ENCODE measurements around the gene SCFD2.
A peak's percentile ranks its signal among the peaks of the same experiment; 100 is the strongest.
"Not testable (repeated sequence)": the region's sequence is repeated elsewhere in the genome, so short reads cannot be mapped to it uniquely, and the experiment has no call there.

Gene SCFD2

DNA sequence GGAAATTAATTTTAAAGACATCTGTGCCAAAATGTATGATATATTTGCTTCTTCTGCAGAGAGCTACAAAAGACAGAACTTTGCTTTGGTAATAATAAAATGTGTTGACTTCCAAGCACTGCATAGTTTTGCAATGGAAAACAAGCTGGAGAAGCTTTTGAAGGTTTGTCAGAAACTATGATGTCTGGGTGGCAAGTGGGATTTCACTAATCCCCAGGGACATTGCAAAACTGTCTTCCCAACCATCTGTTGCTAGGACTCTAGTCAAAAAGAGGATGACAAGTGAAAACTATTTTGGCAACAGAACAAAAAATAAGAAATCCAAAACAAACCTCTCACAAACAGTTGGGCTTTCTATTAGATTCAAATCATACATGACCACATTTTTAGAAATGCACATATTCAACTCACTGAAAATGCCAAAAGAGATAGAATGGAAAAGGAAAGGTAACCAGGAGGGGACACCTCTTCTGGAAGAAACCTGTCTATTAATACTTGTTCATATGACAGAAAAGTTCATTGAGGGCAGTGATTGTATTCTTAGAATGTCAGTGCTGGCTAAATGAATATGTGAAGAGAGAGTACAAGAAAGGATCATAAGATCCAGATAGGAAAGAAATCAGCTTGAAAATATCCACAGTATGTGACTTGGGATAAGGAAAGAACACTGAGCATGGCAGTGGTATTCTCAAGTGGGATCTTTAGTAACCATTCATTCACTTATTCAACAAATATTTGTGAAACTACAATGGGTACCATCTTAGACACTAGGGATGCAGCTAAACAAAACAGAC is 275.7 kb downstream of the SCFD2 start:
- peak; percentile 6 for DNase-seq

DNA sequence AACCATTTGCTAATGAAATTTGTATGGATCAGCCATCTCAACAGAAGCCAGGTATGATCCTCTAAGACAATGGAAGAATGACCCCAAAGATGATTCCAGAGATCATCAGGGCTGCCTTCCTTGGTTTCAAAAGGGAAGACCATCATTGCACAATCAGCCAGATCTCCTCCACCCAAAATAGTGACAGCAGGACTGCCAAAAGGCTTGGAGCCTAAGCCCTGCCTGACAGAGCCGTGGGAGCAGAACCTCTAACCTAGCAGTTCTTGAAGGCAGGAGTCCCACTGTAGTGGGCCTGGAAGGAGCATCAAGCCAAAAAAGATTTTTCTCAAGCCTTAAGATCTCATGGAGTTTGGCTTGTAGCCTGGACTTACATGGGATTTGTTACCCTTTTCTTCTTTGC is 277.7 kb downstream of the SCFD2 start:
- no peak for DNase-seq

DNA sequence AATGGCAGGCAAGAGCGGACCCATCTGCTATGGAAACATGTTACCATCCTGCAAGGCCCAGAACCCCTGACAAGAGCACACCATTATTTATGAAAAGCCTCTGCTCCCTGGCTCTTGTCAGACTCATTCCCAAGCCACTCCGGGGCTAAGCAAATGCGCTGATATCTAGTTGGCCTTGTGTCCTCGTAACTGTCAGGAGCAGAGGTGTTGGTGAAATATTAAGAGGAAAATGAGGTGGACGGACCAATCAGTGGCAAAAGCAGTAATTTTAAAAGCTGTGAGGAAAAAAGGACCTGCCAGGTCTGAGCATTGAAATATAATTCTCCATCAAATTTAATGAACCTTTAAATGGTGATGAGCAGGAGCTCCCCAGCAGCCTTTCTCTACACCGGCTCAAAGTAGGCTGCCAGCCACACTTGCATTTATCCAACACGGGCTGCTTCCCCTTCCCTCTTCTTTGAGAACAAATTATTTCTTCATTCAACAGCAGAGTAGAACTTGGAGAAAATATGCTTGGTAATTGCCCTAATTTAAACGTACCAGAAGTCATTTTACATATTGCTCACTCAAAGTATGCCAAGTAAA is 289.4 kb downstream of the SCFD2 start:
- DNase-seq: no peak

DNA sequence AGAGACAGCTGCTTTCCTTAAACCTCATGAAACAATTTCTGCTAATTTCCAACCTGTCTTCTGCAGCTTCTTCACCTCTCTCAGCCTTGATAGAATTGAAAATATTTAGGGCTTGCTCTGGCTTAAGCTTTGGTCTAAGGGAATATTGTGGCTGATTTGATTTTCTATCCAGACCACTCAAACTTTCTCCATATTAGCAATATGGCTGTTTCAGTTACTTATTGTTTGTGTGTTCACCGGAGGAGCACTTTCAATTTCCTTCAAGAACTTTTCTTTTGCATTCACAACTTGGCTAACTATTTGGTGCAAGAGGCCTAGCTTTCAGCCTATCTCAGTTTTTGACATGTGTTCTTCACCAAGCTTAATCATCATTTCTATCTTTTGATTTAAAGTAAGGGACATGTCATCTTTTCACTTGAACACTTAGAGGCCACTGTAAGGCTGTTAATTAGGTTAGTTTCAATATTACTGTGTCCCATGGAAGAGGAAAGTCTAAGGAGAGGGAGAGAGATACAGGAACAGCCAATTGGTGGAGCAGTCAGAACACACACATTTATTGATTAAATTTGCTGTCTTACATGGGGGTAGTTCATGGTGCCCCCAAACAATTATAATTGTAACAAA is 290.6 kb downstream of the SCFD2 start:
- DNase-seq: no peak

DNA sequence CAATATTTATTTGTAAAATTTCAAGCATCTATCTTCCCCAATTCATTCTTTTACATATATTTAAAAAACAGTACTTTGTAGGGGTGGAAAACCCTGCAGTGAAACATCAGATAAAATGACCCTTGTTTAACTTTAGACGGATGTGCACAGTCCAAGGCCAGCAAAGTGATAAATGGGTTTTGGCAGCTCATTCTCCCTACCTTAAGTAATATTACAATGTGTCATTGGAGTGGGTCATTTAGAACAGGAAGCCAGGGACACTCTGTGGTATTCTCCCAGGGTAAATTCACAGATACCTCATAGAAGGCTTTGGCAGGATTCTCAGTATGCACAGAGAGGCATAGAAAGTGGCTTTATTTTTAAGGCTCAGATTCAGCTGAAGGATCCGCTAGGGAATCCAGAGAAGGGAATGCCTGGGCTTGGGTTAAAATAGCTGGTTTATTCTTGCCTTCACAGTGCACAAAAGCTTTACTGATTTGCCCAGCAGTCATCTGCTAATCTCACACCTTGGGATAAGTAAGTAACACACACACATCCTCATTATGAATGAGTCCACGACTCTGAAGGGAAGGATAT is 297.0 kb downstream of the SCFD2 start:
- DNase-seq: no peak

DNA sequence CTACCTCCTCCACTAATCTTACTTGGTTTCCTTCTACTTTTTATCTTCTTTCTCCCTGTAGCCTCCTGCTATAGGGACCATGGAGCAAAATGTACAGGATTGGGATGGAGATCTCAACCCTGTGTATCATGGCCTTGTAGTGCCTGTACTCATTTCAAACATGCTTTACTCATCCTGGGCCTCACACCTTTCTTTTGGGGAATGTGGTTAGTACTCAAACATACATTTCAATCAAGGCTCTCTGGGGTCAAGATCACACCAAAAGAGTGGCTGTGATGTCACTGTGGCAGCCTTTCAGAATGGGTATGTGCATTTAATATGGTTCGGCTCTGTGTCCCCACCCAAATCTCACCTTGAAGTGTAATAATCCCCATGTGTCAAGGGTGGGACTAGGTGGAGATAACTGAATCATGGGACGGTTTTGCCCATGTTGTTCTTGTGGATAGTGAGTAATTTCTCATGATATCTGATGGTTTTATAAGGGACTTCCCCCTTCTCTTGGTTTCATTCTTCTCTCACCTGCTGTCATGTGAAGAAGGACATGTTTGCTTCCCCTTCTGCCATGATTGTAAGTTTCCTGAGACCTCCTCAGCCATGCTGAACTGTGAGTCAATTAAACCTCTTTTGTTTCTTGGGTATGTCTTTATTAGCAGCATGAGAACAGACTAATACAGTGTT is 298.6 kb downstream of the SCFD2 start:
- DNase-seq: no peak

DNA sequence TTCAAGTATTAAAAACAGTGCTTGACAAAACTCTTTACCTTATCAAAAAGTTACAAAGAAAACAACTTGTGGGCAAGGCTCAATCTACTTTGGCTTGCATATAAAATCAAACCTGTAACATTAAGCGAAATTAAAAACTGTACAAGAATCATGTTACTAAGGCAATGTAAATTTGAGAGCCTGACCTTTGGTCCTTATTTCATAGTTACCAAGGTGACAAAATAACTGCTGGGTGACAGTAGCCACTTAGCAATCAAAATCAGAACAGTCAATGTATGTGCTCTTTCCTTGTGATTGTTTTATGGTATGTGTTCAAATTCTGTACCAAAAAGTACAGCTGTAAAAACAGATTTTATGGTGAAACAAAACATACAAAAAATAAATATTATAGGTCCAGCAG is 299.7 kb downstream of the SCFD2 start:
- no peak for DNase-seq

DNA sequence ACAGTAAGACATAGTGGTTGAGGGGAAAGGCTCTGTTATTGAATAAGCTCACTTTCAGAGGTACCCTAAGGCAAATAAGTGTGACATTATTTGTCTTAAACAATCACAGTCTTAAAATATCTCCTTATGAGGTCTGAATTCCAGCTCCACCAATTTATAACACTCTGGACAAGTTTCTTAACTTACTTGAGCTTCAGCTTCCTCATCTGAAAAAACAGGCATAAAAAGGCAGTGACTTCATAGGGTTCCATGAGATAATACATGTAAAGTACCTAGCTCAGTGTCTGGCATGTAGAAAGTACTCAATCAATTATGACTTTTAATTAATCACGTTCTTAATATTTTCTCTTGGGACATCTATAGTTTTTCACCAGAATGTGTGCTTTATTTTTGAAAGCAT is 301.3 kb downstream of the SCFD2 start:
- DNase-seq: no peak

DNA sequence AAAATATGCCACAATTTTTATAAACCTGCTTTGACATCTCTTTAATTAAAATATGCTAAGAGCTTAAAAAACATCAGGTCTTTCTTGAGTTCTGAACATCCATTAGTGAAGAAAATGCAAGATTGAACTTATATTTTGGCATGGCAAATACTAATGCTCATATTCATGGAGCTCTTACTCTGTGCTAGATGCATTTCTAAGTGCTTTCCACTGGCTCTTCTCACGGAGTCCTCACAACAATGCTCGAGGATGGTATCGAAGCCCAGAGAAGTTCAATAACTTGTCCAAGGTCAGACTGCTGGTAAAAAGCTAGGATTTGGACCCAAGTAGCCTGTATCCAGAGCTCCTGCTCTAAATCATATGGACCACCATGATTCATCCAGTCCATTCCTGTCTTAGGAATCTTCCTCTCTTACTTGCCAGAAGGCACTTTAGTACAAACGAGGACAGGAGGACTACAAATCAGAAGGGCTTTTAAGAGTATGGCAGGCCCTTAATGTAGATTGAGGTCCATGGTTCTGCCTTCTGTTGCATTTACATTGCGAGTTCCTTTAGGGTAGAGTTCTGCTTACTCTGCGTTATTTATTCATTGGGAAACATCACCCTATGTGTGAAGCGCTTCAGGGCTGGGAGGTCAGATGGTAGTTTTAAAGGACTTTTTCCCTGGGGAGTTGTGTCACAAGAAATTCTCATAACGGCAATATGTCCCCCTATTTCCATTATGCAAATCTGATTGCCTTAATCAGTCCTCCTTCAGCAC is 304.6 kb downstream of the SCFD2 start:
- no peak for DNase-seq

DNA sequence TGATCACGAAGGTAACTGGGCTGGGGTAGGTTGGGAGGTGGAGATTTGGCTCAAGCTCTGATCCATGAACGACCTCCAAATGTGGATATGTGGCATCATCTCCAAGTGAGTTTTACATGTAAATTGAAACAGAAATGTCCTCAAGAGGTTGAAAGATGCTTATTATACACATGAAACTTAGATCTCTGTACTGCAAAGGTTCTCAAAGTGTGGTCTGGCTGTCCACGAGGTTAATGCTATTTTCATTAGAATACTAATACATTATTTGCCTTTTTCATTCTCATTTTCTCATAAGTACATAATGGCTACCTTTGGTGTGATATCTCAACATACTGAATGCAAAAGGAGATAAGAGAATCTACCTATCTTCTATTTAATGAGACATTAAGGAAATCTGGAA is 305.6 kb downstream of the SCFD2 start:
- DNase-seq: no peak

DNA sequence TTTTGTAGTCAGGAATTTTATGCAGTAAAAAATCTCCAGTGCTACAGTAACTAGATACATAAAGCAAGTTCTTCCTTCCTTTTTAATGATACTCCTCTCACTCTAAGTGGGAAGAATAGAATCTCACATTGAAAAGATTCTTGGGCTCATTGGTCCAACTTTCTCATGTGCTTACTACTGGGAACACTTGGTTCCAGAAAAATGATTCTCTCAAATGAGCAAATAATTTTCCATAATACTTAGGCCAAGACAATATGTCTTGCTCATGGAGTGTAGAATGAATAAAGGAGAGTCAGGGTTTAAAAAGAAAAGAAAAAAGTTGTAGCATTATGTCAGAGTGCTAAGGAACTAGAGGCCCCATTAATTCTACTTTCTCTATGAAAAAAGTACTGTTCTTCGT is 306.0 kb downstream of the SCFD2 start:
- no peak for DNase-seq

DNA sequence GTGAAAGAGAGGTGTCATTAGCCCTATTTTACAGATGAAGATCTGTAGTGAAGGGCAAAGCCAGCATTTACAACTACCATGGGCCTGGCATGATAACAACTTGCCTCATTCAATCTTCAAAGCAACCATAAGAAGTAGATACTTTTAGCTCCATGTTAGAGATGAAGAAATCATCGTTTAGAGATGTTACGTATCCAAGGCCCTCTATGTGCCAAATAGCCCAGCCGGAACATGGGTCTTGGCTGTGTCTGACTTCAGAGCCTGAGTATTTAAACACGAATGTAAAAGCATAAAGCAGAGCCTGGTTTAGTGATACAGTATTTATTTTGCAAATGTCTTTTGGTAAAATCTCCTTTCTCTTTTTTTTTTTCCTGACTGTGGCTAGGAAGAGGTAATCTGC is 306.6 kb downstream of the SCFD2 start:
- DNase-seq: no peak

DNA sequence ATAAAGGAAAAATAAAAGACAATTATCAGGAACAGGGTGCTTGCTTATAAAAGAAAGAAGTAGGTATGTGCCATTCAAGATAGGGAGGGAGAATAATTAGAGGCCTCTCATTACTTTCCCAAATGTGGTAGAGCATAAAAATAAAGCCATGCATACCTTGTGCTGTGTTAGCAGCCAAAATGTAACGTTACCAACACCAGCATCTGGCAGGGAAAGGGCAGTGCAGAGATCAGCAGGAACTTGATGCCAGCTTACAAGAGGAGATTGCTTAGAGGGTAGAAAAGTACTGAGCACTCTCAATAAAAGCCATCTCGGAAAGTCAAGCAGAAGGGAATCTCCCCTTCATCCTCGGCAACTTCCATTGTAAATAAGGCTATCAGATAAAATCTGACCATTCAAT is 308.2 kb downstream of the SCFD2 start:
- no peak for DNase-seq

DNA sequence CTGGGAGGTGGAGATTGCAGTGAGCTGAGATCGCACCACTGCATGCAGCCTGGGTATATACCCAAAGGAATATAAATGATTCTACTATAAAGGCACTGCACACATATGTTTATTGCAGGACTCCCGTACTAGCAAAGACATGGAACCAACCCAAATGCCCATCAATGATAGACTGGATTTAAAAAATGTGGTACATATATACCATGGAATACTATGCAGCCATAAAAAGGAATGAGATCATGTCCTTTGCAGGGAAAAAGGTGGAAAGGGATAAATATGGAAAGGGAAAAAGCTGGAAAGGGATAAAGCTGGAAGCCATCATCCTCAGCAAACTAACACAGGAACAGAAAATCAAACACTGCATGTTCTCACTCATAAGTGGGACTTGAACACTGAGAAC is 308.8 kb downstream of the SCFD2 start:
- not testable (repeated sequence) for DNase-seq

DNA sequence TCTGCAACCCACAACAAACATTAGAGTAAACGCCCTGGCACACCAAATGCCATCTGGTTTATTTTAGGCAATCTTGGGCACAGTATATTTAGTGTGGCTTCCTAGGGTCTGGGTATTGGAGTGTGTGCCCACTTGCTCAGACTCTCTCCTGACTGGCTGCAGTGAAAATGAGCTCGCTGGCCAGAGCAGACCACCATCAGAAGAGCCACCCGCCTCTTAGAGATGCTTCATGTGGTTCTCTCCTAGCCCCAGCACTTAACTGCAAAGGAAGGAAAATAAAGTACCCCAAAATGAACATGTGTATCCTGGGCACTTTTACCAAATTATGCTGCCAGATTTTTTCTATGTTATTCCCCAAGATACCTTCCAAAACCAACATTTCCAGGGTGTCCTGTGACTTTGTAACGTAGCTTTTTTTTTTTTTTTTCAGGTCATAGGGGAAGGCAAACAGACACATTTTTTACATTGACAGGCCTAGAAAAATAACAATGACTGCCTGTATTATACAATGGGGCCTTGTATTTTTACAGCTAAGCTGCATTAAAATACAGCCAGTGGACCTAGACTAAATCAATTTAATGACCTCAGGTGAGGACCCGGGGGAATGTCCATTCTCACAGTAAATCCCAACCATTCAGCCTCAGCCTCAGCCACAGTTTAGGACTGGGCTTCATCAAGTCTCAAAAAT is 310.0 kb downstream of the SCFD2 start:
- DNase-seq: no peak

DNA sequence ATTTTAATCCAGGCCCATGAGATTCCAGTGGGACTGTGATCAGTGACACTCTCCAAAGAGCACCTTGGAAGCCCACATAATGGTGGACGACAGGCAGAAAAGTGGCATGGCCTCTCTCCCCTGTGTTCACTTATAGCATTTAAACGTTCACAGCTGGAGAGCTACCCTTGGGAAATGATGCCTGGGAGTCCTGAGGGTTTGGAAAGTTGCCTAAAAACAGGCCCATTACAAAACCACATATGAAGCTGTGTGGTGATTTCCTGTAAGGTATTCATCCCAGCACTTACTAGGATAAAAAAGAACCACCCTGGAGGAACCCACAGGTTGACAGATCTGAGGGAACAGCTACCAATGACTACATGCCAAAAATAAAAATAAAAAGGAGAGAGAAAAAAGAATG is 310.6 kb downstream of the SCFD2 start:
- DNase-seq: no peak

DNA sequence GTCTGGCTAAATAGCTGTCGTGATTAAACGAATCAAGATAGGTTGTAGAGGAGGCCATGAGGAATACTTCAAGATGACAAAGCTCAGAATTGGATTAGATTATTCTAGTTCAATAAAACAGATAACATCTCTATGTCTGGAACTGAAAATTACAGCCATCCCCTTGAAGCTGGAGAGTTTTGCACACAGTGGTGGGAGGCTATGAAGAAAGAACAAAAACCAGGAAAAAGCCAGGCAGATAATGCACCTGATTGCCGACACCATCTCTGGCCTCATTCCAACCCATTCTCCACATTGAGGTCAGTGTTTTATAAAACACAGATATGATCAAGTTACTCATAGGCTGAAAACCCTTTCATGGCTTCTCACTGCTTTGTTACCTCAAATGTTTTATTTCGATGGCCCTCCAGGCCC is 315.5 kb downstream of the SCFD2 start:
- DNase-seq: no peak

DNA sequence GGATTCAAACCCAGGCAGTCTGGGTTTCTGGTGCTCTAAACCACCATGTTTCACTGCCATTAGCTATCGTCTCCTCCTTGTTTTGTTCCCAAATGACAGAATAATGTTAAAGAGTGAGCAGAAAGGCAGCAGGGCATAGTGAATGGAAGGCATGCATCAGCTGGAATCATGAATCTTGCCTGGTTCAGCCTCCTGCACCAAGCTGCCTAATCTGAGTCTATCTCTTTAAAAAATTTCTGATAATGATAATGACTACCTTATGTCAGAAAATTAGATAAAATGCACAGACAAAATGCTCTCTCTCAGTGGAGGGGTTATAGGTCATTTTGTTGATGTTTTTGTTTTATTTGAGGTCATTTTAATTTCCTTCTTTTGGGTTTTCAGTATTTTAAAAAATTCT is 316.3 kb downstream of the SCFD2 start:
- DNase-seq: no peak

DNA sequence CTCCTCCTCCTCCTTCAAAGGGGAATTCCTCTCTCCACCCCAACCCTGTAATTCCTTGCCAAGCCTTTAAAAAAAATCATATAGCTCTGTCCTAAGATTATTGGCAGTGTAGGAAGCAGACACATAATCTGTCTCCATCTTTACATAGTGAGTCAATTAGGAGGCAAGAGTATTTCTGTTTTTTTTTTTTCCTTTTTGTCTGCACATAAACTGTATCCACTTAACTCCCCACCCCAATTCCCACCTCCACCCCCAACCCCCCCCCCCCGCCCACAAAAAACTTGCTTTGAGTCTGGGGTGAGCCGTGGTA is 321.3 kb downstream of the SCFD2 start:
- DNase-seq: no peak

DNA sequence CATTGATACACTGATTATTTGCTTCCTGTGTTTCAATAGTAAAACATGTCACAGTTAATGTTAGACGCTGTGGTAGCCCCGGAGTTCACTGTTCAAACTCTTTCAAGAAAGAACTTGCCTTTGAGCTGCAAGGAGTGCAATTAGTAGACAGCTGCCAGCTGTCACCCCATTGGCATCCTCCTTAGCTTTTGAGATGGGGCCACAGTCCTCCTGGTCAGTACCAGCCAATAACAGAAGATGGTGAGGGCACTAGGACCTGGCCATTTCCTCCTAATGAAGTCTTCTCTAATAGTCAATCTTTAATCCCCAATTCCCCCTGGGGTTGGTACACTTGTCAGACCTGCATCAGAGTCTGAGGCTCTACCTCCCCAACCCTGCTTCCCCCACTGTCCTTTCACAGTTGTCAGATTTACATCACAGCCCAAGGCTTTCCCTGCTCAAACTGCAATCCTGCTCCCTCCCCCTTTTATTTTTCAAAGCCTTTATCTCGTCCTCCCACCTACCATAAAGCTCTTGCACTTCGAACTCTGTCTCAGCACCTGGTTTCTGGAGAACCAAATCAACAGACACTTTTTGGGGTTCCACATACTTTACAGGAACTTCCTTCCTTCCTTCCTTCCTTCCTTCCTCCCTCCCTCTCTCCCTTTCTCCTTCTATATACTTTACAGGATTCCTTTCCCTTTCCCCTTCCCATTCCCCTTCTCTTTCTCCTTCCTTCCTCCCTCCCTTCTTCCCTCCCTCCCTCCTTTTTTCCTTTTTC is 321.8 kb downstream of the SCFD2 start:
- peak; percentile 78 for DNase-seq

DNA sequence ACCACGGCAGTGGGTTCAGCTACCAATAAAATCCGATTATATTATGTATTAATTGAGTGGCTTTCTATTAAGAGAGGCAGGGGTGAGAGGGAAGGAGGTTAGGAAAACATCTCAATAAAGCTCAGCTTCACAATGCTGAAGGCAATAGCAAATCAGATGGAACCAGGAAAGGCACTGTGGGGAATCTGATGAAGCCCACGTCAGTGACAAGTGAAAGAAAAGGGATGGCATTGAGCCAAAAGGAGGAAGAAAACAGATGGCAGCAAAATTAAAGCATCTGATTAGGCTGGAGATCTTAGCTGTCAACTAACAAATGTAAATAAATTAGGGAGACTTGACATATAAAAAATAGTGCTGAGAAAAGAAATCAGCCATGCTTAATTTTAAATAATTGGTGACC is 322.8 kb downstream of the SCFD2 start:
- DNase-seq: peak; percentile 93

DNA sequence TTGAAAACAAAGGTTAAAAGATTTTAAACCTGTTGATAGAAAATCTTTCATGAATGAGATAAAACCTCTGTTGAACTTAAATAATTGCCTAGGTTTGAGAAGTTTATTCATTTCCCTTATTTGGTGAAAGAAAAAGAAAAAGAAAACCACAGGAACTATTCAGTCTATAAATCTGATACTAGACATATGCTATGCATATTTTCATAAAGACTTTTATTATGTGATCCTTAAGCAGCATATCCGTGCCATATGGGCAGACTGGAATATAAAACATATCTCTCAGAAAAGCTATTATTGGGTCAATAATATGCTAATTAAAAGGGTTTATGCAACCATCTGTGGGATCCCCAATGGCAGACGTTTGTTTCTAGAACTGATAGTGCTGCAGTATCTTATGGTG is 325.0 kb downstream of the SCFD2 start:
- no peak for DNase-seq

Measured in NCI-H446 treated with DMSO at 0.1 percent for 48 hours (cell line).